Tibial artery (tissue), 4 donors: ENCODE data around the gene BMP10.

Experiments
- DNase-seq, 2 donors: peaks; one replicate each; pipeline ENCODE4 v3.0.0-alpha.2; 2019
- H3K27ac ChIP-seq, 2 donors: fragments of 200-600 bp; sonication (generic) in 1 of 2; 1 replicate in 1 of 2; 2 replicates in 1 of 2; pipeline ENCODE4 v1.5.1; 2018 to 2019; ENCODE audit warnings: mild to moderate bottlenecking in 1 of 2
- H3K27me3 ChIP-seq, 2 donors: fragments of 200-600 bp; sonication (generic) in 1 of 2; one replicate each; pipeline versions ENCODE4 v1.5.1 to v1.6.0; 2016 to 2019
- H3K36me3 ChIP-seq, 3 donors: fragments of 200-600 bp; sonication (generic) in 2 of 3; one replicate each; pipeline ENCODE4 v1.5.1; 2016 to 2019; ENCODE audit warnings: mild to moderate bottlenecking in 2 of 3
- H3K4me1 ChIP-seq, 4 donors: fragments of 200-600 bp; sonication (generic) in 2 of 4; 1 replicate in 3 of 4; 2 replicates in 1 of 4; pipeline ENCODE4 v1.5.1; 2016 to 2019
- H3K4me3 ChIP-seq, 2 donors: fragments of 200-600 bp; sonication (generic) in 1 of 2; 1 replicate in 1 of 2; 2 replicates in 1 of 2; pipeline ENCODE4 v1.5.1; 2018 to 2019; ENCODE audit warnings: mild to moderate bottlenecking in 2 of 2
- H3K9me3 ChIP-seq, 3 donors: fragments of 200-600 bp; sonication (generic) in 1 of 3; one replicate each; pipeline ENCODE4 v1.5.1; 2016 to 2019
- intact Hi-C: fragments of 100-400 bp; cut with DNase I; formaldehyde crosslinking; loops from one replicate; pipeline ENCODE4 v1.15.0; 2023; ENCODE audit warnings: low total_unique reads
- TF ChIP-seq, protein P1 (sequence below), 2 experiments: fragments of 200-600 bp in 1 of 2; fragments of 450-650 bp in 1 of 2; IDR thresholded peaks; one replicate each; pipeline ENCODE4 v1.5.1; 2017 to 2019; ENCODE audit warnings: antibody characterized with exemption in 2 of 2, mild to moderate bottlenecking in 1 of 2, moderate library complexity in 1 of 2

BMP10 gene

DNA sequence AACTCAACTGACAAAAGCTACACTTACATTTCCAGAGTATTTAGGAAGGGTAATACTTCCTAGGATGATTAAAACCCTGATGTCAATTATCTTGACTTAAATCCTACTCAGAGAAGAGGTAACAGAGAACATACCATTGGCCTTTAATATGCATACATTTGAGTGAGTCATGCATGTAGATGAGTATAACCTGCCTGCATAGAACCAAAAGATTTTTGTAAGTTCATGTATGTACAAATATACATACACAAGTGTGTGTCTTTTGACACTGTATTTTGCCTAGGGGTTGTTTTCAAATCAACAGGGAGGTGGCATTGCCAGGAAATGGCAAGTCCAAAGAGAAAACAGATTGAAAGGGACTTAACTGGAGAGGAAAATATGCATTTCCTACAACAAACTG lies 6.1 kb downstream of the BMP10 start:
- TF ChIP-seq, protein P1, sequence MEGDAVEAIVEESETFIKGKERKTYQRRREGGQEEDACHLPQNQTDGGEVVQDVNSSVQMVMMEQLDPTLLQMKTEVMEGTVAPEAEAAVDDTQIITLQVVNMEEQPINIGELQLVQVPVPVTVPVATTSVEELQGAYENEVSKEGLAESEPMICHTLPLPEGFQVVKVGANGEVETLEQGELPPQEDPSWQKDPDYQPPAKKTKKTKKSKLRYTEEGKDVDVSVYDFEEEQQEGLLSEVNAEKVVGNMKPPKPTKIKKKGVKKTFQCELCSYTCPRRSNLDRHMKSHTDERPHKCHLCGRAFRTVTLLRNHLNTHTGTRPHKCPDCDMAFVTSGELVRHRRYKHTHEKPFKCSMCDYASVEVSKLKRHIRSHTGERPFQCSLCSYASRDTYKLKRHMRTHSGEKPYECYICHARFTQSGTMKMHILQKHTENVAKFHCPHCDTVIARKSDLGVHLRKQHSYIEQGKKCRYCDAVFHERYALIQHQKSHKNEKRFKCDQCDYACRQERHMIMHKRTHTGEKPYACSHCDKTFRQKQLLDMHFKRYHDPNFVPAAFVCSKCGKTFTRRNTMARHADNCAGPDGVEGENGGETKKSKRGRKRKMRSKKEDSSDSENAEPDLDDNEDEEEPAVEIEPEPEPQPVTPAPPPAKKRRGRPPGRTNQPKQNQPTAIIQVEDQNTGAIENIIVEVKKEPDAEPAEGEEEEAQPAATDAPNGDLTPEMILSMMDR (IDR thresholded peaks at IDR 0.05) = no peak
- no peak for DNase-seq
- Histone ChIP-seq H3K9me3 (no peaks in the 10 kb centered on the region), H3K4me3 (no peak overlapping the region), H3K27ac (no peak overlapping the region), H3K27me3 (peaks cover 0 to 3% of the 10 kb centered on the region in 2 donors), H3K36me3 (no peaks in the 10 kb centered on the region), H3K4me1 (no peaks in the 10 kb centered on the region)
- intact Hi-C loops = no loop called here

DNA sequence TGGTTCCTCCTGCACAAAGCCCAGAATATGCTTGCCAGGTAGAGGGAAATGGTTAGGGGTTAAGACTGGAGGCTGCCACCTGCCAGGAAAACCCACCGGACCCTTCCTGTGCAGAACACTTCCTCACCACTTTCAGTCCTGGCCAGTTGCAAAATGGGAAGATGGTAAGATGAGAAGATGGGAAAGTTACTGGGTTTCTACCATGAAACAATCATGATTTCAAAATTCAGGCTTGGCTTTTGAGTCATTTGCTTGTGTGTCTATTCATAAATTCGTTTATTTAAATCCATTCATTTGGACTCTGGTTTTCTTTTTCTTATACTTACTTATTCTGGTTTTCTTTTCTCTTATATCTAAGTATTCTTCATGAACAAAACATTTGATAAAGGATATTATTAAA lies 7.2 kb downstream of the BMP10 start:
- TF ChIP-seq, protein P1 (IDR thresholded peaks at IDR 0.05) = no peak
- DNase-seq = no peak
- Histone ChIP-seq H3K27me3 (peaks cover 0 to 4% of the 10 kb centered on the region in 2 donors), H3K27ac (no peak overlapping the region), H3K36me3 (no peaks in the 10 kb centered on the region), H3K4me1 (no peaks in the 10 kb centered on the region), H3K4me3 (no peak overlapping the region), H3K9me3 (no peaks in the 10 kb centered on the region)
- intact Hi-C loops = no loop called here

DNA sequence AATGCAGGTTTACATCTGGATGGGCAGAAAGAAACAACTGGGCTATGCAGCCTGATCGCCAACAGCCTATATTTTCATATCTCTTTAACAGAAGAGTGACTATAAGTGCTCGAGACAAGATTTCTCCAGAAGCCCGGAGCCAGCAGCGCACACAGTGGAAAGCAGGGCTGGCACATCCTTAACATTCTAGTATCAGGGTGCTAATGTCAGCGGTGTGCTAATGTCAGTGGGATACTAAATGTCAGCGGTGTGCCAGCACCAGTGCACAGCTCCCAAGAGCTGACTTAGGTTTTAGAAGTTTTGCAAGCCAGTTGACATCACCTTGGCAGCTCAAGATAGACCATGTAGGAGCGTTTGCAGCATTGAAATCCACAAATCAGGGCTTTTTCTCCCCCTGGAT lies 8.3 kb downstream of the BMP10 start:
- H3K27me3 ChIP-seq = peaks cover 0 to 4% of the 10 kb centered on the region in 2 donors
- TF ChIP-seq, protein P1 (IDR thresholded peaks at IDR 0.05) = no peak
- intact Hi-C loops = no loop called here
- no peaks in the 10 kb centered on the region for H3K4me1 ChIP-seq
- H3K36me3 ChIP-seq = no peaks in the 10 kb centered on the region
- H3K27ac ChIP-seq = no peak overlapping the region
- no peak for DNase-seq
- H3K4me3 ChIP-seq = no peak overlapping the region
- H3K9me3 ChIP-seq = no peaks in the 10 kb centered on the region

DNA sequence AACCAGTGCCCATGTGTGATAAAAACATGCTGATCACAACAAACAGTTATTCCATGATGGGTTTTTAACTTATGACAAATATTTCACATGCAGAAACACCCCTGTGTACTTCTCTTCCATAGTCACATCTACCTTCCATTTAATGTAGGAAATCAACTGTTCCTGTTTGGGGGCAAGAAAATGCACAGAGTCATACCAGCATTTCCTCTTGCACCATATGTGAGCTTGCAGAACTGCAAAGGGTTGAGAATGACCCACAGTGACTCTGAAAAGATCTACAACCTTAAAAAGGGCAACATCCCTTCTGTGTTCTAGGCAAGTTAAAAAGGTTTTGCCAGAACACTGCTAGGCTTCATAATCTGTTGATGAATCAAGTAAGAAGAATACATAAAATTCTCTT lies 9.9 kb downstream of the BMP10 start:
- Histone ChIP-seq H3K27me3 (peaks cover 0 to 11% of the 10 kb centered on the region in 2 donors), H3K27ac (no peak overlapping the region), H3K36me3 (no peaks in the 10 kb centered on the region), H3K9me3 (no peaks in the 10 kb centered on the region), H3K4me1 (no peaks in the 10 kb centered on the region), H3K4me3 (no peak overlapping the region)
- no peak for DNase-seq
- intact Hi-C loops = no loop called here
- TF ChIP-seq, protein P1 (IDR thresholded peaks at IDR 0.05) = no peak

DNA sequence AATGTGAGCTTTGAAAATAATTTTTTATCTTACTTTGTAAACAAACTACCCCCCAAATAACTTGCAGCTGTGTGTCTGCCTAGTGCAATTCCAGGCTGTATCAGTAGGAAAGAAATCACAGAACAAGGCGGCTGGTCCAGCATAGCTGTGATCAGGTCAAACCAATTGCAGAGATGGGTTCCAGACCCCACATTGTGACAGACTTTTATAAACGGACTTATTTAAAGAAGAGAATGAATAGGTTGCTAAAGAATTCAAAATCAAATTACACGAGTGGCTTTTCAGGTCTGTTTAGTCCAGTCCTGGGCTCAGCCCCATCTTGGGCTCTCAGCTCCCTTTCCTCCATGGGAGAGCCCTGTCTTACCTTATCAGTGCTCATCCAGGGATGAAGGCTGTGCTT lies 11.1 kb downstream of the BMP10 start:
- H3K4me1 ChIP-seq = no peaks in the 10 kb centered on the region
- TF ChIP-seq, protein P1 (IDR thresholded peaks at IDR 0.05) = no peak
- peaks cover 0 to 11% of the 10 kb centered on the region in 2 donors for H3K27me3 ChIP-seq
- intact Hi-C loops = no loop called here
- H3K36me3 ChIP-seq = no peaks in the 10 kb centered on the region
- no peak overlapping the region for H3K27ac ChIP-seq
- no peak for DNase-seq
- no peaks in the 10 kb centered on the region for H3K9me3 ChIP-seq
- no peak overlapping the region for H3K4me3 ChIP-seq

DNA sequence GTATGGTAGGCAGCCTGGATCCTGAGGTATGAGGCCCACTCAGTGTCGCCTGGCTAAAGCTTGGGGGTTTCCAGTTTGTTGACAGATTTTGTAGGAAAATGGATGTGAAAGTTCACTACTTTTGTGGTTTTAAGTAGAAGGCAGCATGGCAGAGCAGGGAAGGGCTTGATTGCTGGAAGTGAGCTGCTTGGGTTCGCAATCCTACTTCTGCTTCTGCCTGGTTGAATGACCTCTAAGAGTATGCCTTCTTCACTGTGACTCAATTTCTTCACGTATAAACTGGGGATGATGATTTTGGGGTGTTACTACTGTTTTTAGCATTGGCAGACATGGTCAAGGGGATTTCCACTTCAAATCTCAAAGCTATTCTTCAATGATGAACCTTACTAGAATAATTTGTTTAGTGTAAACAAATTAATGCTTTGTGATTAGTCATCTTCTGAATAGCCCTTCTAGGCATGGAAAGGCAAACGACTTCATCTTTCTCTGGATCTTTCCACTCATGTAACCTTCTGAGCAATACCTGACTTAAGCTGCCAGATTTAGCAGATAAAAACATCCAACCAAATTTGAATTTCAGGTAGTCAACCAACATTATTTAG lies 13.2 kb downstream of the BMP10 start:
- TF ChIP-seq, protein P1 (IDR thresholded peaks at IDR 0.05) = no peak
- H3K9me3 ChIP-seq = no peaks in the 10 kb centered on the region
- peaks cover 0 to 11% of the 10 kb centered on the region in 2 donors for H3K27me3 ChIP-seq
- no peak for DNase-seq
- H3K4me1 ChIP-seq = no peaks in the 10 kb centered on the region
- H3K36me3 ChIP-seq = no peaks in the 10 kb centered on the region
- no peak overlapping the region for H3K27ac ChIP-seq
- H3K4me3 ChIP-seq = no peak overlapping the region
- intact Hi-C loops = no loop called here
